Eye (tissue), 1 donor: Measurements from ENCODE around the gene HAUS7.

Experiments used
- DNase-seq: peaks from one replicate; pipeline ENCODE4 v3.0.0-alpha.2; 2015

Gene HAUS7

GRCh38 chrX:153475751-153476281 is 5.4 kb upstream of the HAUS7 start:
- DNase-seq = no peak

GRCh38 chrX:153475271-153475670 is 4.9 kb upstream of the HAUS7 start:
- DNase-seq = no peak

- DNase-seq = peak; percentile 71
Measured at GRCh38 chrX:153474718-153475117, 4.3 kb upstream of the HAUS7 start.

GRCh38 chrX:153474266-153474665 is 3.9 kb upstream of the HAUS7 start:
- DNase-seq = no peak

GRCh38 chrX:153473126-153473525 is 2.8 kb upstream of the HAUS7 start:
- no peak for DNase-seq

- no peak for DNase-seq
Measured at GRCh38 chrX:153471663-153472280, 1.4 kb upstream of the HAUS7 start.

GRCh38 chrX:153469811-153470410 is 465 bp downstream of the HAUS7 start:
- no peak for DNase-seq

- DNase-seq = no peak
Measured at GRCh38 chrX:153468008-153468580, 2.3 kb downstream of the HAUS7 start.

GRCh38 chrX:153465691-153466380 is 4.5 kb downstream of the HAUS7 start:
- DNase-seq = no peak

- no peak for DNase-seq
Measured at GRCh38 chrX:153464116-153464515, 6.3 kb downstream of the HAUS7 start.

GRCh38 chrX:153463556-153463955 is 6.8 kb downstream of the HAUS7 start:
- DNase-seq = no peak

GRCh38 chrX:153463031-153463430 is 7.3 kb downstream of the HAUS7 start:
- DNase-seq = no peak

- no peak for DNase-seq
Measured at GRCh38 chrX:153462291-153462690, 8.1 kb downstream of the HAUS7 start.

- DNase-seq = peak; percentile 69
Measured at GRCh38 chrX:153460826-153461225, 9.6 kb downstream of the HAUS7 start.

- DNase-seq = peak; percentile 13
Measured at GRCh38 chrX:153459986-153460385, 10.4 kb downstream of the HAUS7 start.

- no peak for DNase-seq
Measured at GRCh38 chrX:153458476-153458875, 11.9 kb downstream of the HAUS7 start.

GRCh38 chrX:153457827-153458466 is 12.4 kb downstream of the HAUS7 start:
- DNase-seq = no peak

- no peak for DNase-seq
Measured at GRCh38 chrX:153457136-153457825, 13.1 kb downstream of the HAUS7 start.

GRCh38 chrX:153456704-153457103 is 13.7 kb downstream of the HAUS7 start:
- no peak for DNase-seq

GRCh38 chrX:153456161-153456560 is 14.2 kb downstream of the HAUS7 start:
- DNase-seq = no peak

GRCh38 chrX:153455571-153455970 is 14.8 kb downstream of the HAUS7 start:
- DNase-seq = no peak

GRCh38 chrX:153454901-153455550 is 15.3 kb downstream of the HAUS7 start:
- DNase-seq = no peak
